ENCODE data around the gene RYR1.

RYR1 gene

DNA sequence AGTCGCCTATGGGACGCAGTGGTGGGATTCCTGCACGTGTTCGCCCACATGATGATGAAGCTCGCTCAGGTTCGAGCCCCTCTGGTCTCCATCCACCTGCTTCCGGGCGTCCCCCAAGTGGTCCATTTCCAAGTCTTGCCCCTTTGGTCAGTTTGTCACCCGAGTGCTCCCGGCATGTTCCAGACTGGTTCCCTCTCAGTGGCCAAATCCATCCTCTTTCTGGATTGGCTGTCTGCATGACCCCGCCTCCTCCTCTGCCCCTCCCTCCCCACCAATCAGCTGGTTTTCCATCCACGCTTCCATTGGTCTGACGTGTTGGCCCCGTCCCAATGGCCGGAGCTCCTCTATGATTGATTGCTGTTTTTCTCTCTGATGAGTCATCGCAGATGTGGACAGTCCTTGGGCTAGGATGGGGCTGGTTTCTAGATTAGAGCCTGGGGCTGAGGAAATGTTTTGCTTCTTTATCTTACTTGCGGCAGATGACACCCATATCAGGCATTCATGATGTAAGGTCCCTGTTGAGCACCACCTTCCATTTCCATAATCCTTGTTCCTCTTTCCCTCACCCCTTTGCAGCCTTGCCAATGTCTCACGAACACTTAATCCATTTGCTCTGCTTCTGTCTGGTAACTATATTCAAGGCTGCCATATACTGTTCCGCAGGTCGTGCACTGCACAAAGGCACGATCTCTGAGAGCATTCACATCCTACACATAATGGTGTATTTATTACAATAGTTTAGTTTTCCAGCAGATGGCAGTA lies 110.5 kb downstream of the RYR1 start:
- Histone ChIP-seq H3K27me3 (ENCODE audit: low read length) (no peaks in the 10 kb centered on the region), H2AFZ (ENCODE audit: low read depth, low read length, severe bottlenecking) (peak overlapping the region; percentile 73), H3K4me3 (ENCODE audit: insufficient read depth, low read length, poor library complexity, severe bottlenecking) (no peak overlapping the region), H3K36me3 (ENCODE audit: low read length) (no peaks in the 10 kb centered on the region), H3K27ac (ENCODE audit: low read depth, low read length) (no peak overlapping the region), H3K9me3 (ENCODE audit: insufficient read depth, low read length) (no peaks in the 10 kb centered on the region), H3F3A (ENCODE audit: insufficient read depth) (no peaks in the 10 kb centered on the region), H3K4me2 (ENCODE audit: low read depth, low read length, poor library complexity, severe bottlenecking) (peak overlapping the region; percentile 9), H3K9me2 (replicated peaks; ENCODE audit: insufficient read depth, low read length) (no peaks in the 10 kb centered on the region), H3K79me2 (ENCODE audit: insufficient read depth, low read length) (no peaks in the 10 kb centered on the region), H4K20me1 (ENCODE audit: low read depth, low read length) (no peaks in the 10 kb centered on the region), H3K9ac (ENCODE audit: low read length) (no peak overlapping the region)
- TF ChIP-seq, protein P1, sequence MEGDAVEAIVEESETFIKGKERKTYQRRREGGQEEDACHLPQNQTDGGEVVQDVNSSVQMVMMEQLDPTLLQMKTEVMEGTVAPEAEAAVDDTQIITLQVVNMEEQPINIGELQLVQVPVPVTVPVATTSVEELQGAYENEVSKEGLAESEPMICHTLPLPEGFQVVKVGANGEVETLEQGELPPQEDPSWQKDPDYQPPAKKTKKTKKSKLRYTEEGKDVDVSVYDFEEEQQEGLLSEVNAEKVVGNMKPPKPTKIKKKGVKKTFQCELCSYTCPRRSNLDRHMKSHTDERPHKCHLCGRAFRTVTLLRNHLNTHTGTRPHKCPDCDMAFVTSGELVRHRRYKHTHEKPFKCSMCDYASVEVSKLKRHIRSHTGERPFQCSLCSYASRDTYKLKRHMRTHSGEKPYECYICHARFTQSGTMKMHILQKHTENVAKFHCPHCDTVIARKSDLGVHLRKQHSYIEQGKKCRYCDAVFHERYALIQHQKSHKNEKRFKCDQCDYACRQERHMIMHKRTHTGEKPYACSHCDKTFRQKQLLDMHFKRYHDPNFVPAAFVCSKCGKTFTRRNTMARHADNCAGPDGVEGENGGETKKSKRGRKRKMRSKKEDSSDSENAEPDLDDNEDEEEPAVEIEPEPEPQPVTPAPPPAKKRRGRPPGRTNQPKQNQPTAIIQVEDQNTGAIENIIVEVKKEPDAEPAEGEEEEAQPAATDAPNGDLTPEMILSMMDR (IDR thresholded peaks at IDR 0.05; ENCODE audit: insufficient read depth, low read length, poor library complexity, severe bottlenecking): peak; percentile 44
- no peak for TF ChIP-seq EZH2phosphoT487 (conservative IDR thresholded peaks at IDR 0.05; ENCODE audit: low read length)

DNA sequence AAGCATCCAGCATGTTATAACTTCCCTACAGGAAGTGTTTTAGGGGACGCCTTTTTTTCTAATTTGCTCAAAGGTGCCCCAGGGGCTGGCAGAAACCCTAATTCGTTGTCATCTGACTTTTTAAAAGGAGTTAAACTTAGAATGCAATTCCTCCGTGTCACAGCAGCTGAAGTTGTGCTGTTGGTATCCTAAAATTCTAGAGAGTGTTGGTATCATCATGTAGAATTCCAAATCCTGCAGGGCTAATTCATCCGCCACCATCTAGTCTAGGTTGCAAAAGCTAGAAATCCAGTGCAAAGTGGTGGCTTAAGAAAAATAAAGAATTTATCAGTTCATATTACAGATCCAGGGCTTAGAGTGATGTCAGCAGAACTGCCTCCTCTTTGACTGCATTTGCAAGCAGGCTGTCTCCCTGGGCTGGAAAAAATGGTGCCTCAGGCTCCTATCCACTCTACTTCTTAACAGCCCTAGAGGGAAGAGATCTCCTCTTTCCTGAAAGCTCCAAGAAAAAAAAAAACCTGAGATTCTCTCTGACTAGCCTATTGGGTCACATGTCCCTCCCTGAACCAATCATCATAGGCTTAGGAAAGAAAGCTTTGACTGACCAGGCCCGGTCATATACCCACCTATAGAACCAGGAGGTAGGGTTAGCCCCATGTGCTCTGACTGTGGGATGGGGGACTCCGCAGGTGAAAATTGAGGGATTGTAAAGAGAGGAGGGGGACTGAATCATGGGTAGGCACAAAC lies 111.3 kb downstream of the RYR1 start:
- Histone ChIP-seq H3K27me3 (ENCODE audit: low read length) (no peaks in the 10 kb centered on the region), H3K4me2 (ENCODE audit: low read depth, low read length, poor library complexity, severe bottlenecking) (peak overlapping the region; percentile 23), H3K9ac (ENCODE audit: low read length) (no peak overlapping the region), H3K27ac (ENCODE audit: low read depth, low read length) (no peak overlapping the region), H3K4me3 (ENCODE audit: insufficient read depth, low read length, poor library complexity, severe bottlenecking) (no peak overlapping the region), H3K79me2 (ENCODE audit: insufficient read depth, low read length) (no peaks in the 10 kb centered on the region), H3K9me3 (ENCODE audit: insufficient read depth, low read length) (no peaks in the 10 kb centered on the region), H4K20me1 (ENCODE audit: low read depth, low read length) (no peaks in the 10 kb centered on the region), H3K9me2 (replicated peaks; ENCODE audit: insufficient read depth, low read length) (no peaks in the 10 kb centered on the region), H3K36me3 (ENCODE audit: low read length) (no peaks in the 10 kb centered on the region), H3F3A (ENCODE audit: insufficient read depth) (no peaks in the 10 kb centered on the region), H2AFZ (ENCODE audit: low read depth, low read length, severe bottlenecking) (peak overlapping the region; percentile 73)
- TF ChIP-seq, protein P1 (IDR thresholded peaks at IDR 0.05; ENCODE audit: insufficient read depth, low read length, poor library complexity, severe bottlenecking): no peak
- no peak for TF ChIP-seq EZH2phosphoT487 (conservative IDR thresholded peaks at IDR 0.05; ENCODE audit: low read length)

DNA sequence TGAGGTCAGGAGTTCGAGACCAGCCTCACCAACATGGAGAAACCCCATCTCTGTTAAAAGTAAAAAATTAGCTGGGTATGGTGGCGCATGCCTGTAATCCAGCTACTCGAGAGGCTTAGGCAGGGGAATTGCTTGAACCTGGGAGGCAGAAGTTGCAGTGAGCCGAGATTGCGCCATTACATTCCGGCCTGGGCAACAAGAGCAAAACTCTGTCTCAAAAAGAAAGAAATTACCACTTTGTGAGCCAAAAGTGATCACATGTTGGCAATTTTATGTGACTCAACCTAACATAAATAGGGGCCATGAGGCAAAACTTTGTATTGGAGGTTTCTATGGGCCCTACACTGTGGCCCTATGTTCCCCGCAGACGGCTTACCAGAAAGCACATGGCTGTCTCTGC lies 112.1 kb downstream of the RYR1 start:
- Histone ChIP-seq H3K27me3 (ENCODE audit: low read length) (no peaks in the 10 kb centered on the region), H3K9ac (ENCODE audit: low read length) (no peak overlapping the region), H3K79me2 (ENCODE audit: insufficient read depth, low read length) (no peaks in the 10 kb centered on the region), H3K9me2 (replicated peaks; ENCODE audit: insufficient read depth, low read length) (no peaks in the 10 kb centered on the region), H3F3A (ENCODE audit: insufficient read depth) (no peaks in the 10 kb centered on the region), H3K27ac (ENCODE audit: low read depth, low read length) (no peak overlapping the region), H4K20me1 (ENCODE audit: low read depth, low read length) (no peaks in the 10 kb centered on the region), H3K4me3 (ENCODE audit: insufficient read depth, low read length, poor library complexity, severe bottlenecking) (no peak overlapping the region), H2AFZ (ENCODE audit: low read depth, low read length, severe bottlenecking) (no peak overlapping the region), H3K9me3 (ENCODE audit: insufficient read depth, low read length) (no peaks in the 10 kb centered on the region), H3K36me3 (ENCODE audit: low read length) (no peaks in the 10 kb centered on the region), H3K4me2 (ENCODE audit: low read depth, low read length, poor library complexity, severe bottlenecking) (no peak overlapping the region)
- no peak for TF ChIP-seq EZH2phosphoT487 (conservative IDR thresholded peaks at IDR 0.05; ENCODE audit: low read length)
- TF ChIP-seq, protein P1 (IDR thresholded peaks at IDR 0.05; ENCODE audit: insufficient read depth, low read length, poor library complexity, severe bottlenecking): no peak

All from SU-DHL-6 (cell line).